ENCODE results near the gene ZNF234. TPM values are rescaled to one million over a fixed set of nuclear protein-coding genes. Genes with fewer than 3 reads are reported as not detected.

ZNF234 gene
- total and polyA plus RNA-seq, 4 donors: 1.1 to 5.2 (median 3.2) TPM

DNA sequence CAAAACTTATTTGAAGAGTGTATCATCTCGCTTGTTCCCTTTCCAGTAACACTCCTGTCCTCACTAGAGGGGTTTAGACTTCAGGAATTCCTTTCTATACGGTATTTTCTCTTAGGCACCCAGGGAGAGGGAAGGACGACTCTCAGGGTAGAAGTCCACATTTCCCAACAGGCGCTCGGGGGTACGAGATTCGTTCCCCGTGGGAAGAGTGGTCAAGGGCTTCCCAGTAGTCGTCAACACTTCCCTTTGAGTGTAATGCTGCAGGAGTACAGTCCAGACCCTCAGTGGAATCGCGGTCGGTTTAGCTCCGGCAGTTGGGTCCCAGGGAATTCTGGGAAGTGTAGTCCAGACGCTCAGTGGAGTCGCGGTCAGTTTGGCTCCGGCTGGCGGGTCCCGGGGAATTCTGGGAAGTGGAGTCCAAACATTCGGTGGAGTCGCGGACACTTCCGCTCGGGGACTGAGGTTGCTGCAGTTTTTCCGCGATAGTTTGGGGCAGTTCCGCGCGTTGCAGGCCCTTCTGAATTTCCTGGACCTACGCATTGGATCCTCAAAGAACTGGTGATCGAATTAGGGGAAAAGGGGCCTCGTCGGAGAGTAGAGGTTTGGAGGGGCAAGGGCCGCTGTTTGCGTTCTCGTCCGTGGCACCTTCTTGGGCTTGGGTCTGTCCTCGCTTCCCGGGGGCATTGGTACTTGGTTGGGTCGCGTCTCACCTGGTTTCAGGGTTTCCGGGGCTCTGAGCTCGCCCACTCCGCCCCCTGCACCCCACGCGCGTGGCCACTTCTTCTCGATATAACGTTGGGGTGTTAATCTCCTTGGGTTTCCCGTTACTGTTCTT is 47.2 kb upstream of the ZNF234 start, which contains the start of gene ZNF224 (continued):
- TF ChIP-seq, protein P1, sequence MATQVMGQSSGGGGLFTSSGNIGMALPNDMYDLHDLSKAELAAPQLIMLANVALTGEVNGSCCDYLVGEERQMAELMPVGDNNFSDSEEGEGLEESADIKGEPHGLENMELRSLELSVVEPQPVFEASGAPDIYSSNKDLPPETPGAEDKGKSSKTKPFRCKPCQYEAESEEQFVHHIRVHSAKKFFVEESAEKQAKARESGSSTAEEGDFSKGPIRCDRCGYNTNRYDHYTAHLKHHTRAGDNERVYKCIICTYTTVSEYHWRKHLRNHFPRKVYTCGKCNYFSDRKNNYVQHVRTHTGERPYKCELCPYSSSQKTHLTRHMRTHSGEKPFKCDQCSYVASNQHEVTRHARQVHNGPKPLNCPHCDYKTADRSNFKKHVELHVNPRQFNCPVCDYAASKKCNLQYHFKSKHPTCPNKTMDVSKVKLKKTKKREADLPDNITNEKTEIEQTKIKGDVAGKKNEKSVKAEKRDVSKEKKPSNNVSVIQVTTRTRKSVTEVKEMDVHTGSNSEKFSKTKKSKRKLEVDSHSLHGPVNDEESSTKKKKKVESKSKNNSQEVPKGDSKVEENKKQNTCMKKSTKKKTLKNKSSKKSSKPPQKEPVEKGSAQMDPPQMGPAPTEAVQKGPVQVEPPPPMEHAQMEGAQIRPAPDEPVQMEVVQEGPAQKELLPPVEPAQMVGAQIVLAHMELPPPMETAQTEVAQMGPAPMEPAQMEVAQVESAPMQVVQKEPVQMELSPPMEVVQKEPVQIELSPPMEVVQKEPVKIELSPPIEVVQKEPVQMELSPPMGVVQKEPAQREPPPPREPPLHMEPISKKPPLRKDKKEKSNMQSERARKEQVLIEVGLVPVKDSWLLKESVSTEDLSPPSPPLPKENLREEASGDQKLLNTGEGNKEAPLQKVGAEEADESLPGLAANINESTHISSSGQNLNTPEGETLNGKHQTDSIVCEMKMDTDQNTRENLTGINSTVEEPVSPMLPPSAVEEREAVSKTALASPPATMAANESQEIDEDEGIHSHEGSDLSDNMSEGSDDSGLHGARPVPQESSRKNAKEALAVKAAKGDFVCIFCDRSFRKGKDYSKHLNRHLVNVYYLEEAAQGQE (IDR thresholded peaks at IDR 0.05): peak; percentile 39
- peak; percentile 24 to 45 for TF ChIP-seq HNF4A (conservative IDR thresholded peaks at IDR 0.05)

DNA sequence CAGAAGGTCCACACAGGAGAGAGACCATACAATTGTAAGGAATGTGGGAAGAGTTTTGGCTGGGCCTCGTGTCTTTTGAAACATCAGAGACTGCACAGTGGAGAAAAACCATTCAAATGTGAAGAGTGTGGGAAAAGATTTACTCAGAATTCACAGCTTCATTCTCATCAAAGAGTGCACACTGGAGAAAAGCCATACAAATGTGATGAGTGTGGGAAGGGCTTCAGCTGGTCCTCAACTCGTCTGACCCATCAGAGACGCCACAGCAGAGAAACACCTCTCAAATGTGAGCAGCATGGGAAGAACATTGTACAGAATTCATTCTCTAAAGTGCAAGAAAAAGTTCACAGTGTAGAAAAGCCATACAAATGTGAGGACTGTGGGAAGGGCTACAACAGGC is 33.6 kb upstream of the ZNF234 start:
- Histone ChIP-seq H3K36me3 (ENCODE audit: control insufficient read depth in 4 of 4, insufficient read depth in 3 of 4, low read depth in 1 of 4, low read length in 3 of 4) (peaks cover 8 to 40% (median 36%) of the 10 kb centered on the region in 4 donors), H3K9me3 (ENCODE audit: control insufficient read depth in 4 of 4, low read length in 3 of 4) (peaks cover 31 to 72% (median 51%) of the 10 kb centered on the region in 4 donors), H3K4me3 (ENCODE audit: low read depth in 1 of 3, low read length in 3 of 3) (peak overlapping the region in 2 of 3 donors; percentile 43 to 77), H3K27me3 (ENCODE audit: control insufficient read depth in 4 of 4, insufficient read depth in 4 of 4, low read length in 3 of 4) (no peaks in the 10 kb centered on the region), H3K27ac (ENCODE audit: low read depth in 1 of 2, low read length in 2 of 2) (no peak overlapping the region), H3K9ac (ENCODE audit: low read depth in 1 of 2, low read length in 2 of 2) (no peak overlapping the region), H3K4me1 (ENCODE audit: control insufficient read depth in 4 of 4, insufficient read depth in 4 of 4, low read length in 3 of 4) (peaks cover 2 to 11% (median 8%) of the 10 kb centered on the region in 4 donors)
- TF ChIP-seq, protein P2, sequence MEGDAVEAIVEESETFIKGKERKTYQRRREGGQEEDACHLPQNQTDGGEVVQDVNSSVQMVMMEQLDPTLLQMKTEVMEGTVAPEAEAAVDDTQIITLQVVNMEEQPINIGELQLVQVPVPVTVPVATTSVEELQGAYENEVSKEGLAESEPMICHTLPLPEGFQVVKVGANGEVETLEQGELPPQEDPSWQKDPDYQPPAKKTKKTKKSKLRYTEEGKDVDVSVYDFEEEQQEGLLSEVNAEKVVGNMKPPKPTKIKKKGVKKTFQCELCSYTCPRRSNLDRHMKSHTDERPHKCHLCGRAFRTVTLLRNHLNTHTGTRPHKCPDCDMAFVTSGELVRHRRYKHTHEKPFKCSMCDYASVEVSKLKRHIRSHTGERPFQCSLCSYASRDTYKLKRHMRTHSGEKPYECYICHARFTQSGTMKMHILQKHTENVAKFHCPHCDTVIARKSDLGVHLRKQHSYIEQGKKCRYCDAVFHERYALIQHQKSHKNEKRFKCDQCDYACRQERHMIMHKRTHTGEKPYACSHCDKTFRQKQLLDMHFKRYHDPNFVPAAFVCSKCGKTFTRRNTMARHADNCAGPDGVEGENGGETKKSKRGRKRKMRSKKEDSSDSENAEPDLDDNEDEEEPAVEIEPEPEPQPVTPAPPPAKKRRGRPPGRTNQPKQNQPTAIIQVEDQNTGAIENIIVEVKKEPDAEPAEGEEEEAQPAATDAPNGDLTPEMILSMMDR (IDR thresholded peaks at IDR 0.05; ENCODE audit: low read depth, low read length, missing input control): no peak
- TF ChIP-seq FOXA2 (IDR thresholded peaks at IDR 0.05) (no peak), JUND (IDR thresholded peaks at IDR 0.05) (no peak), RAD21 (IDR thresholded peaks at IDR 0.05) (no peak), TAF1 (conservative IDR thresholded peaks at IDR 0.05) (no peak), FOXA1 (IDR thresholded peaks at IDR 0.05) (no peak), YY1 (IDR thresholded peaks at IDR 0.05) (no peak), SP1 (IDR thresholded peaks at IDR 0.05) (no peak), EGR1 (IDR thresholded peaks at IDR 0.05; ENCODE audit: low read depth in 2 of 2) (no peak), NR2F2 (IDR thresholded peaks at IDR 0.05) (no peak), HNF4A (conservative IDR thresholded peaks at IDR 0.05) (no peak), RXRA (IDR thresholded peaks at IDR 0.05) (no peak), HNF4G (IDR thresholded peaks at IDR 0.05) (no peak), GABPA (IDR thresholded peaks at IDR 0.05 in 1 of 2, conservative IDR thresholded peaks at IDR 0.05 in 1 of 2) (no peak)
- TF ChIP-seq, protein P1 (IDR thresholded peaks at IDR 0.05): no peak
- TF ChIP-seq, protein P3, sequence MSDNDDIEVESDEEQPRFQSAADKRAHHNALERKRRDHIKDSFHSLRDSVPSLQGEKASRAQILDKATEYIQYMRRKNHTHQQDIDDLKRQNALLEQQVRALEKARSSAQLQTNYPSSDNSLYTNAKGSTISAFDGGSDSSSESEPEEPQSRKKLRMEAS (IDR thresholded peaks at IDR 0.05): no peak
- TF ChIP-seq, protein P4, sequence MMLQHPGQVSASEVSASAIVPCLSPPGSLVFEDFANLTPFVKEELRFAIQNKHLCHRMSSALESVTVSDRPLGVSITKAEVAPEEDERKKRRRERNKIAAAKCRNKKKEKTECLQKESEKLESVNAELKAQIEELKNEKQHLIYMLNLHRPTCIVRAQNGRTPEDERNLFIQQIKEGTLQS (IDR thresholded peaks at IDR 0.05): no peak
- TF ChIP-seq, protein P5, sequence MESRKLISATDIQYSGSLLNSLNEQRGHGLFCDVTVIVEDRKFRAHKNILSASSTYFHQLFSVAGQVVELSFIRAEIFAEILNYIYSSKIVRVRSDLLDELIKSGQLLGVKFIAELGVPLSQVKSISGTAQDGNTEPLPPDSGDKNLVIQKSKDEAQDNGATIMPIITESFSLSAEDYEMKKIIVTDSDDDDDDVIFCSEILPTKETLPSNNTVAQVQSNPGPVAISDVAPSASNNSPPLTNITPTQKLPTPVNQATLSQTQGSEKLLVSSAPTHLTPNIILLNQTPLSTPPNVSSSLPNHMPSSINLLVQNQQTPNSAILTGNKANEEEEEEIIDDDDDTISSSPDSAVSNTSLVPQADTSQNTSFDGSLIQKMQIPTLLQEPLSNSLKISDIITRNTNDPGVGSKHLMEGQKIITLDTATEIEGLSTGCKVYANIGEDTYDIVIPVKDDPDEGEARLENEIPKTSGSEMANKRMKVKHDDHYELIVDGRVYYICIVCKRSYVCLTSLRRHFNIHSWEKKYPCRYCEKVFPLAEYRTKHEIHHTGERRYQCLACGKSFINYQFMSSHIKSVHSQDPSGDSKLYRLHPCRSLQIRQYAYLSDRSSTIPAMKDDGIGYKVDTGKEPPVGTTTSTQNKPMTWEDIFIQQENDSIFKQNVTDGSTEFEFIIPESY (IDR thresholded peaks at IDR 0.05): no peak
- no peak for DNase-seq (ENCODE audit: low spot score)
- WGBS: 98% methylated on average over 3 of the region's 3 CpGs

All from liver (tissue), 9 donors.